C4-2B (cell line): Measurements from ENCODE around the gene GORASP2.

Source experiments
- H3K27ac ChIP-seq: fragments of 450-650 bp; 2 replicates; pipeline ENCODE4 v1.5.1; 2017
- ZFX ChIP-seq: fragments of 450-650 bp; IDR thresholded peaks from 2 replicates; pipeline ENCODE4 v1.6.1; 2017
- TF ChIP-seq, protein P1 (sequence below): fragments of 450-650 bp; conservative IDR thresholded peaks from 2 replicates; pipeline ENCODE4 v1.5.1; 2017; ENCODE audit warnings: mild to moderate bottlenecking

GORASP2 gene

DNA sequence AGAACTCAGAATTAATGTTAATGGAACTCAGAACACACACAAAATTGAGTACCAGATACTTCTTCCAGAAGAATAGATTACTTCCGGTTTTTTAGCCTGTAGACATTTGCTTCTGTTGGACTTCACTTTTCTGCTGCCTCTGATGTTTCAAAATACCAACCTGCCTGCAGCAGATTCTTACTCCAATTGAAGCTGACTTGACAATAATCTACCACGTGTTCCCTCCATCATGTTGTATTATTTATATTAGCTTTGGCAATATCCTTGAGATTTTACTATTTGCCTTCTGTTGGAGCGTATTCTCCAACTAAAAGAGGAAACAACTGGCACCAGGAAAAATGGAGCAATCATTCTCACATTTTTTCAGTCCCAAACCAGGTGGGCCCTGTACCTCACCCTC lies 3.1 kb upstream of the GORASP2 start:
- H3K27ac ChIP-seq = no peak overlapping the region
- TF ChIP-seq, protein P1, sequence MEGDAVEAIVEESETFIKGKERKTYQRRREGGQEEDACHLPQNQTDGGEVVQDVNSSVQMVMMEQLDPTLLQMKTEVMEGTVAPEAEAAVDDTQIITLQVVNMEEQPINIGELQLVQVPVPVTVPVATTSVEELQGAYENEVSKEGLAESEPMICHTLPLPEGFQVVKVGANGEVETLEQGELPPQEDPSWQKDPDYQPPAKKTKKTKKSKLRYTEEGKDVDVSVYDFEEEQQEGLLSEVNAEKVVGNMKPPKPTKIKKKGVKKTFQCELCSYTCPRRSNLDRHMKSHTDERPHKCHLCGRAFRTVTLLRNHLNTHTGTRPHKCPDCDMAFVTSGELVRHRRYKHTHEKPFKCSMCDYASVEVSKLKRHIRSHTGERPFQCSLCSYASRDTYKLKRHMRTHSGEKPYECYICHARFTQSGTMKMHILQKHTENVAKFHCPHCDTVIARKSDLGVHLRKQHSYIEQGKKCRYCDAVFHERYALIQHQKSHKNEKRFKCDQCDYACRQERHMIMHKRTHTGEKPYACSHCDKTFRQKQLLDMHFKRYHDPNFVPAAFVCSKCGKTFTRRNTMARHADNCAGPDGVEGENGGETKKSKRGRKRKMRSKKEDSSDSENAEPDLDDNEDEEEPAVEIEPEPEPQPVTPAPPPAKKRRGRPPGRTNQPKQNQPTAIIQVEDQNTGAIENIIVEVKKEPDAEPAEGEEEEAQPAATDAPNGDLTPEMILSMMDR = no peak
- TF ChIP-seq ZFX = no peak

DNA sequence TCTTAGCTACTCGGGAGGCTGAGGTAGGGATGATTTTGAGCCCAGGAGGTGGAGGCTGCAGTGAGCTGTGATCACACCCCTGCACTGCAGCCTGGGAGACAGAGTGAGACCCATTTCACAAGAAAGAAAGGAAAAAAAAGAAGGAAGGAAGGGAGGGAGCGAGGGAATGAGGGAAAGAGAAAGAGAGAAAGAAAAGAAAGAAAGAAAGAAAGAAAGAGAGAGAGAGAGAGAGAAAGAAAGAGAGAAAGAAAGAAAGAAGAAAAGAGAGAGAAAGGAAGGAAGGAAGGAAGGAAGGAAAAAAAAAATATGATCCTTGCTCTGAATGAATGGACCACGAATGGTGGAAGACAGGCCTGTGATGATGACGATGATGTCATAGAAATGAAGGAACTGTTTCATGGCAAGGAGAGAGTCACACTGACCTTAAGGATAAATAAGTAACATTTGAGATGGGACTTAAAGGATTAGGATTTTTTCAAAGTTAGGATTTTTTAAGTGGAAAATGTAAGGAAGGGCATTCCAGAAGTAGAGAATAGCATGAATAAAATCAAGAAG lies 2.2 kb upstream of the GORASP2 start:
- TF ChIP-seq ZFX = no peak
- TF ChIP-seq, protein P1 = no peak
- no peak overlapping the region for H3K27ac ChIP-seq

DNA sequence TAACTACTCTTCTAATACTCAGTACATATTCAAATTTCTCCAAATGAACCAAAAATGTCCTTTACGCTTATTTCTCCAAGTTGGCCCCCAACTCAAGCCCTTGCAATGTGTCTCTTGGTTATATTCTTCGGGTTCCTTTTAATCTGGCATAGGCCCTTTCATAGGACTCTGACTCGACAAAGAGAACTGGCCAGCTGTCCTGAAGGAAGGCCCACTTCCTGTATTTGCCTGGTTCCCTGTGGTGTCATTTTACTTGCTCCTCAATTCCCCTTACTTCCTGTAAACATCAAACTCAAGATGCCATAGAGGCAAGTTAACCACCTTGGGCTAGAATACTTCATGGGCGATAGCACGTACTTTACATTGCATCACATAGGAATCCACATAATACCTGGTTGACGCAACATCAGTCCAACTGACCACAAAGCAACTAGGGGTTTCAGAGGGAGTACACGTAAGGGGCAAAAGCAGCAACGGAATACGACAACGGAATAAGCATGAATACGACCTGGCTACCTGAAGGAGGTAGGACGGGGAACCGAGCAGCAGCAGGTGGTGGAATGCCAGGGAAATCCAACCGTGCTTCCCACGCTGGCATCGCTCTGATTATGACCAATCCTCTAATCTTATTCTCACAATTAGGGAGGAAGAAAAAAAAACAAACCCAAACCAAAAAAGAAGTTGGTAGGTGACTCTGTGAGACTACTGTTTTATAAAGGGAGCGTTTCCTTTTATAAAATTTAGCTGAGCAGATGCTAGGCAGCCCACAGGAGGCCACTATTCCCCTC lies 823 bp upstream of the GORASP2 start:
- TF ChIP-seq ZFX = no peak
- TF ChIP-seq, protein P1 = no peak
- H3K27ac ChIP-seq = peak overlapping the region; percentile 92

DNA sequence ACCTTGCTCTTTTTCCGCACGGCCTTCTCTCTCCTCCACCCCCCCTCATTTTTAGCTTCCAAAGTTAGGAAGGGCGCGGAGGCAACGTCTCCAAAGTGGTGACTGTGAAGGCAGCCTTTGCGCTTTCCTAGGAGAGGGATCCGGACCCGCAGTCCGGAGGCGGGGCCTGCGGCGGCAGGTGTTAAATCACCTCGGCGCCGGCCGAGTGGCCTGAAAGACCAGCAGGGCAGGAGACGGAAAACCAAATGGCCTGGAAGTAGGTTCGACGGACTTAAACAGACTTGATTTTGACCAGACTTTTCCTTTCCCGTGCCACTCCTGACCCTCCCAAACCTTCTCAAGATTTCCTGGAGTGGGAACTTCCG lies 615 bp downstream of the GORASP2 start:
- TF ChIP-seq, protein P1 = no peak
- TF ChIP-seq ZFX = no peak; the same call in 1 of the 2 replicates
- H3K27ac ChIP-seq = peak overlapping the region; percentile 92

DNA sequence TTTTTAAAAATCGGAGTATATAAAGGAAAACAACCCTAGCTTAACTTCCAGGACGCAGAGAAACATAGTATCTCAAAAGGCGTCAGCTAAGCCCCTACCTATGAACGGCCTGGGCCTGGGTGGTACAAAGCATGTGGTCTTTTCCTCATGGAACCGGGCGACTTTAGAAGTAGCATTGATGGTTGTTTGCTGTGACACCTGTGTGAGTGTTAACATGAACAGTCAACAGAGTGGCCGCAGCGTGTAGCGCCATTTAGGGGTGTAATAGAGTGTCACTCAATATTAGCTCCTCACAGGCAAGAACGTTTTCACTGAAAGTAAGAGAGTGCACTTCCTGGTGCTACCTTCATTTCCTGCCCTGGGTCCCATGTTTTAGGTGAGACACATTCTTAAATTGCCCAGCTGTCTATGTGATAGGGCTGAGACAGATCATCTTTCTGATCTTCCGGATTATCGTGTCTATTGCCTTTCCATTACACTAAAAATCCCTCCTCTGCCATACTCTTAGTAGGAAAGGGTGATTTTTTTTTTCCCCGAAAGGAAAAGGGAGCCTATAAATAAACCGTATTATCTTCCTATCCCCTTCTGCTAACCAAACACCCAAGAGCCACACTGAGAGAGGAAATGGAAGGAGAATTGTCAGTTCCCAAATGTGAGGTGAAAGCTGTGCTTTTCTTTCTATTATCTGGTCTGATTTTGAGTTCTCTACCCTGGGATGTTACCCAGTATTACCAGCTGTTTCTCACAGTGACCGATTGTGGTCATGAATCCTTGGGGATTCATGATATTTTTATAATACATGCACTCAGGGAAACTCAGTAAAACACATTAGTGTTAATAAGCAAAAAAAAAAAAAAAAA lies 1.3 kb downstream of the GORASP2 start:
- no peak for TF ChIP-seq ZFX
- TF ChIP-seq, protein P1 = no peak
- H3K27ac ChIP-seq = peak overlapping the region; percentile 92

DNA sequence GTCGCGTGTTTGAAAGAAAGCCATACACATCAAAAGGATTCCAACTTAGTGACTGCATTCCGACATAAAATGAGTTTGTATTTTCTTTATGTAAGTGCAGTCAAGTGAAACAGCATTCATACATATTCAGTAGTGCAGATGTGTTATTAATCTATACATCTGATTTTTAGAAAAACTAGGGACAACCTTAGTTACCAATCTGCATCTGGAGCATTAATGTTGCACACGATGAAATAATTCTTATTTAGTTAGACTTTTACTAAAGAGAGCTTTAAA lies 1.9 kb downstream of the GORASP2 start:
- H3K27ac ChIP-seq = no peak overlapping the region
- TF ChIP-seq, protein P1 = no peak
- TF ChIP-seq ZFX = no peak

DNA sequence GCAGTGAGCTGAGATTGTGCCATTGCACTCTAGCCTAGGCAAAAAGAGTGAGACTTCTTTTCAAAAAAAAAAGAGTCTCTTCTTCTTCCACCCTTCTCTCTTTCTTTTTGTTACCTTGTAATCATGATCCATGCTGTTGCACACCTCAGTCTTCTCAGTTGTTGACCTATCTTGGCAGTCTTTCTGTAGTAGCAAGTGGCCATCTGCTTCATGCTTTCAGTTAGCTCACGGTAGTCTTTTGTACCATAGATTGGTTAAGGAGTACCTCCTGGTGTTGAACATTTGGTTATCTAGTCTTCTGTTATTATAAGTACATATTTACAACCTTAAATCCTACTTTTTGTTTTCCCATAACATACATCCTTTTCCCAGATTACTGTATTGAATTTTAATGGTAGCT lies 3.1 kb downstream of the GORASP2 start:
- TF ChIP-seq, protein P1 = no peak
- no peak for TF ChIP-seq ZFX

More for the DNA sequence above, 3.1 kb downstream of the GORASP2 start:
- no peak overlapping the region for H3K27ac ChIP-seq
